HEK293 (cell line): ENCODE data around the gene HES7.
A peak's percentile ranks its signal among the peaks of the same experiment; 100 is the strongest.

ENCODE experiments used
- CTCF ChIP-seq: fragments of 450-650 bp; formaldehyde crosslinking; IDR thresholded peaks from 2 replicates; pipeline ENCODE4 v1.5.1; 2016; ENCODE audit warnings: missing biosample characterization, missing genetic modification characterization
- GLI4 ChIP-seq: fragments of 450-650 bp; formaldehyde crosslinking; IDR thresholded peaks from 2 replicates; pipeline ENCODE4 v1.5.1; 2016; ENCODE audit warnings: missing biosample characterization, missing genetic modification characterization
- KLF16 ChIP-seq: fragments of 450-650 bp; formaldehyde crosslinking; IDR thresholded peaks from 2 replicates; pipeline ENCODE4 v1.5.1; 2017; ENCODE audit warnings: missing biosample characterization, missing genetic modification characterization
- SP3 ChIP-seq: fragments of 450-650 bp; formaldehyde crosslinking; IDR thresholded peaks from 2 replicates; pipeline ENCODE4 v1.5.1; 2016; ENCODE audit warnings: missing biosample characterization, missing genetic modification characterization
- ZBTB7A ChIP-seq: fragments of 450-650 bp; formaldehyde crosslinking; IDR thresholded peaks from 2 replicates; pipeline ENCODE4 v1.5.1; 2016; ENCODE audit warnings: low read depth, missing biosample characterization, missing genetic modification characterization
- ZNF18 ChIP-seq: fragments of 450-650 bp; formaldehyde crosslinking; IDR thresholded peaks from 2 replicates; pipeline ENCODE4 v1.5.1; 2016; ENCODE audit warnings: missing biosample characterization, missing genetic modification characterization
- ZNF19 ChIP-seq: fragments of 450-650 bp; formaldehyde crosslinking; IDR thresholded peaks from 2 replicates; pipeline ENCODE4; 2016; ENCODE audit warnings: missing biosample characterization, missing genetic modification characterization, low read depth
- ZNF530 ChIP-seq: fragments of 450-650 bp; formaldehyde crosslinking; IDR thresholded peaks from 2 replicates; pipeline ENCODE4 v1.5.1; 2016; ENCODE audit warnings: low read depth, missing biosample characterization, missing genetic modification characterization
- ZNF654 ChIP-seq: fragments of 450-650 bp; formaldehyde crosslinking; IDR thresholded peaks from 2 replicates; pipeline ENCODE4 v1.5.1; 2016; ENCODE audit warnings: low read depth, missing biosample characterization, missing genetic modification characterization

- TF ChIP-seq SP3, result no peak
- 0 out of 2 replicates have a peak, but pooled peaks have one; percentile 30 for TF ChIP-seq ZBTB7A (tag by site-specific recombination)
- TF ChIP-seq CTCF (tag by site-specific recombination), result no peak
- no peak for TF ChIP-seq ZNF18
- TF ChIP-seq GLI4 (tag by site-specific recombination), result no peak; the same call in 1 of the 2 replicates
- TF ChIP-seq ZNF19 (tag by site-specific recombination), result no peak
- TF ChIP-seq ZNF654 (tag by site-specific recombination), result no peak
- TF ChIP-seq ZNF530 (tag by site-specific recombination), result no peak
- no peak for TF ChIP-seq KLF16 (tag by site-specific recombination)
These were observed 32.0 kb upstream of the HES7 start for GRCh38 chr17:8155996-8156245.
